Right ventricle myocardium superior (tissue), 1 donor: Measurements from ENCODE around the gene MTUS2. TPM values are rescaled to one million over a fixed set of nuclear protein-coding genes. Genes with fewer than 3 reads are reported as not detected.
A peak's percentile ranks its signal among the peaks of the same experiment; 100 is the strongest.
"Not testable (repeated sequence)": the region's sequence is repeated elsewhere in the genome, so short reads cannot be mapped to it uniquely, and the experiment has no call there.

Experiments
- ATAC-seq: fragments of 200-7000 bp; cut with Tn5 transposase; one replicate; pipeline ENCODE4 v1.9.1; 2020; ENCODE audit warnings: mild to moderate bottlenecking; ENCODE audit not compliant: poor library complexity
- DNase-seq: peaks from one replicate; pipeline ENCODE4 v3.0.0-alpha.2; 2020
- intact Hi-C: fragments of 100-400 bp; cut with DNase I; formaldehyde crosslinking; loops from one replicate; pipeline ENCODE4 v1.11.2; 2022
- total RNA-seq: library from RNA; stranded (reverse); fragmentation: NEBNext Ultra II Directional; extraction: Animal tissue kit (Norgen Biotek cat#: 25700); gene quantifications from one replicate; pipeline ENCODE4 v1.2.1, GENCODE V29; 2021
- donor health status: DM: no; HTN: yes; CAD: no; lungs with severe emphysema.

The MTUS2 gene
- total RNA-seq, 1 donor from 2014 or later = 118 TPM

DNA sequence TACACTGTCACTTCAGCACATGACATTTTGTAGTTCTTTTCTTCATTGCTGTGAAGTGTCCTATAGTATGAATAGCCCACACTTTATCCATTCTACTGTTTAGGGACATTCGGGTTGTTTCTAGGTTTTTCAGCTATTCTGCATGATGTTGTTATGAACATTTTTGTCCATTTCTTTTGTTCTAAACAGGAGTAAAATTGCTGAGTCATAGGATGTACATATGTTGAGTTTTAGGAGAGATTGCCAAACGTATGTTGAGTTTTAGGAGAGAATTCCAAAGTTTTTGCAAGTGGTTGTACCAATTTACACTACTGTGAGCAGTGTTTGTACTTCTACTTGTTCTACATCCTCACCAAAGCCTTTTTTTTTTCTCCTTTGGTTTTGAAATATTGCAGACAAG lies 115.0 kb downstream of the MTUS2 start:
- intact Hi-C loops = no loop called here
- no peak for ATAC-seq
- DNase-seq = no peak

- ATAC-seq = peak; percentile 10
Observed at GRCh38 chr13:28942906-28943305, 122.8 kb downstream of the MTUS2 start.

DNA sequence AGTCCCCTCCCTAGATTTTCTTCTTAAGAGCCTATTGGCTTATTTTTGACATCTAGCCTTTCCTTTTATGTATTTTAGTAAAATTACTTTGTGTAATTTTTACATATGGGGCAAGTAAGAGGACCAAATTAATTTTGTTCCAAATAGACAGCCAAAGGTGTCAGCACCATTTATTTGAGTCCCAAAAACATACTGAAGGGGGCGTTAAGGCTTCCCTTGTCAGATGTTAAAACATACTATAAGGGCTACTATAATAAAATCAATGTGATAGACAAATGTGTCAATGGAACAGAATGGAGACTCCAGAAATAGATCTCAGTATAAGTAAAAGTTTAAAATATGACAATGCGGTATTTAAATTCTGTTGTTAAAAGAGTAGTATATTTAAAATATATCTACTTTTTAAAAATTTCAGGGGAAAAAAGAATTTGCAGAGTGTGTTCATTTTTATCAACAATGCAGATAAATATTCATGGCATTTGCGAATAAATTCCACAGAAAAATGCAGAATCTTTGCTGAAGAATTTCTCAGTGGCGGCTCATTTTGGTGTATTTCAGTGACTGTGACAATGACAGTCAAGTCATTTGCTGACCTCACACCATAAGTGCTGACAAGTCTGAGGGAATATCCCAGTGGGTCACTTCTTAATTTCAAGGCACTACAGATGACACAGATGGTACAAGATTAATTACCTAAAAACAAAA lies 133.7 kb downstream of the MTUS2 start:
- ATAC-seq (no peak), DNase-seq (no peak)
- intact Hi-C loops = no loop called here

More at GRCh38 chr13:28942906-28943305, 122.8 kb downstream of the MTUS2 start:
- no peak for DNase-seq
- intact Hi-C loops = no loop called here

GRCh38 chr13:28954419-28954725 lies 134.2 kb downstream of the MTUS2 start:
- intact Hi-C loops = no loop called here
- ATAC-seq (no peak), DNase-seq (no peak)

GRCh38 chr13:28954810-28955209 lies 134.7 kb downstream of the MTUS2 start:
- DNase-seq (no peak), ATAC-seq (peak; percentile 58)
- intact Hi-C loops = no loop called here

GRCh38 chr13:28955264-28955966 lies 135.3 kb downstream of the MTUS2 start:
- DNase-seq = peak; percentile 52
- intact Hi-C loops = no loop called here
- ATAC-seq = peak; percentile 90

- no peak for DNase-seq
- intact Hi-C loops = no loop called here
Observed at GRCh38 chr13:28958018-28958417, 137.9 kb downstream of the MTUS2 start.

GRCh38 chr13:28958441-28958840 lies 138.3 kb downstream of the MTUS2 start:
- no peak for DNase-seq
- no peak for ATAC-seq
- intact Hi-C loops = no loop called here

More at GRCh38 chr13:28958018-28958417, 137.9 kb downstream of the MTUS2 start:
- no peak for ATAC-seq

DNA sequence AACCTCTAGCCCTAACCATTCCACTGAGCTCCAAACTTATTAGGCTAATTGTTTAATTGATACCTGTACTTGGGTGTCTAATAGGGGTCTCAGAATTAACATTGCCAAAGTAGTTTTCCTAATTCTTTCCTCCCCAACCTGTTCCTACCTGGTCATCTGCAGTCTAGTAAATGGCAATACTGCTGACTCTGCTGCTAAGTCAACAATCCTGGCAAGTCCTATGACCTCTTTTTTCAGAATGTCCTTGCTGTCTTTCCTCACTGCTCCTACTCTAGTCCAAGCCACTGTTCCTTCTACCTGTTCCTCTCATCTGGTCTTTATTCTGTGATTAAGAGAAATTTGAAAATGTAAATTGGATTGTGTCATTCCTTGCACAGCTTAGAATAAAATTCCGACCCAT lies 143.9 kb downstream of the MTUS2 start:
- intact Hi-C loops = no loop called here
- no peak for ATAC-seq
- DNase-seq = no peak

DNA sequence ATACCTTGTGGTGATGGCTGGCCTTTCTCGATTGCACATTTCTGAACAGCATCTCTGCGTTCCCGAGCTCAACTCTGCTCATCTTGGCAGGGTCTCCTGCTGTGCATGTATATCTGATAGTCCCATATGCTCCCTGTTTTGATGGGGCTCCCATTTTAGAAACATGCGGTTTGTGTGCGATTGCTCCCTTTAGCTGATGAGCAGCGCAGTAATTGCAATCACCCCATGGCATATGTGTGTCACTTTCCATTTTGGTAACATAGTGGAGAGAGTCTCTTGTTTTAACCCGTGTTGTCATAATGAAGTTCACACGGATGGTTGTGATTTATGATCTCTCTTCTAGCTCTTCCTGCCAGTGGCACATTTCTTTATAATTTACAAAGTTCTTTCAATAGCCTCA lies 144.7 kb downstream of the MTUS2 start:
- no peak for DNase-seq
- intact Hi-C loops = no loop called here
- peak; percentile 35 for ATAC-seq

GRCh38 chr13:28967029-28967915 lies 147.1 kb downstream of the MTUS2 start:
- ATAC-seq (no peak), DNase-seq (no peak)
- intact Hi-C loops = no loop called here

DNA sequence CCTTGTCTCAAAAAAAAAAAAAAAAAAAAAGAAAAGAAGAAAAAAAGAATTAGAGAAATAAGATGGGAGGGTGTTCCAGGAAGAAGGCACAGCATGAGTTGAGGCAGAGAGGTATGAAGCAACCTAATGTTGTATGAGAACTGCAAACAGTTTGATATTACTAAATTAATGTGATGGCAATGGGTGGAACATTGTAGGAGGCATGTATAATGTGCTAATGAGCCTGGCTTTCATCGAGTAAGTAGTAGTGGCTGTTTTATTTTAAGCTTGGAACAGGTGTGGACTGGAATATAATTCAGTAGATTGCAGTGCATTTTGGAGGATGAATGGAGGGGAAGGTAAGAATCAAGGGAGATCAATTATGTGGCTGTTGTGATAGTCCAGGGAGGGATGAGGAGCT lies 156.1 kb downstream of the MTUS2 start:
- ATAC-seq (no peak), DNase-seq (no peak)
- intact Hi-C loops = no loop called here

GRCh38 chr13:28976636-28977035 lies 156.5 kb downstream of the MTUS2 start:
- DNase-seq (no peak), ATAC-seq (no peak)
- intact Hi-C loops = no loop called here

DNA sequence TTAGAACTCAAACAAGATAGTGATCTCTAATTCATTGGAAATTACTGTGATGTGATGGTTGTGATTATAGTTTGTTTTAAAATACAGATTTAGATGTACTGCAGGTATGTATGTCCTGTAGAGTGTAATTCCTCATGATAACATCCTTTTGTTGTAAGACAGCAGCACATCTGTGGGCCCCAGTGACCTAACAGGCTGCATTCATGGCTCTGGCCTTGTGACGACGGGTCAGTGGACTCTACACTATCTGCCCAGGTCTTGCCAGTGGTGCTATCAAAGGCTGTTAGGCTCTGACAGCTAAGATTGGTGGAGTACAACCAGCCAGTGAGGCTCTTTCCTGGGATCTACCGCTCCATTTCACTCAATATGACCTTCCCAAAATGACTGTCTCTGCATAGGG lies 158.4 kb downstream of the MTUS2 start:
- intact Hi-C loops = no loop called here
- DNase-seq = no peak
- no peak for ATAC-seq

DNA sequence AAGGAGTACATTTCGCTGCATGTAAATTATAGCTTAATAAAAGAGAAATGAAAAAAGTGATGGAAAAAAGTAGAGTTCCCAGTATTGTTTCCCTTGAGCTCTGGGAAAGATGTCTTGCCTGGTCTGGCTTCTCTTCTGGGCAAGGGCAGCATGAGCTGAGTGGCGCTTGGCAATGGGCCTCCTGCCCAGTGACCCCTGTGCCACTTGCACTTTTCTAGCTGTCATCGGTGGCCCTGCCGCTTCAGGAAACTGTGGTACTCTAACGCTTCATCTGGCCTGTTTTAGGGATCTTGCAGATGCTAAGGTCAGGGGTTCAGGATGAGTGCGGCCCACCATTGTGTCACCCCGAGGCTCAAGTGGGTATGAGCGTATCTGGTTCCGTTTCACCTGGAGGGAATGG lies 161.4 kb downstream of the MTUS2 start:
- DNase-seq = peak; percentile 69
- intact Hi-C loops = no loop called here
- peak; percentile 89 for ATAC-seq

DNA sequence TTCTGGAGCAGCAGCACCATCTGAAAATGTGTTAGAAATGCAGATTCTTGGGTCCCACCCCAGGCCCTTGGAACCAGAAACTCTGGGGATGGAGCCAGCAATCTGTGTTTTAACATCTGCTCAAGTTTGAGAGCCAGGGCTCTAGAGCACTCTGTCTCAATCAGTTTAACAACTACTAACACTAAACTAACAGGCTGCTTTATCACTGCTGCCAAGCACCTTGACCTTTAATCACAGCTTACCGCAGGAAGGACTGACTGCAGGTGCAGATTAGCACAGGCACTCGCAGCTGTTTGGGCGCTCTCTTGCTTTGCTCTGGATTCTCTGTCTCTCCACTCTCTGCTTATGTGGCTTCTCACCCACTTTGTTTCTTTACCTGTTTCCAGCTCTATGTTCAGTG lies 163.5 kb downstream of the MTUS2 start:
- ATAC-seq (peak; percentile 8), DNase-seq (no peak)
- intact Hi-C loops = no loop called here

DNA sequence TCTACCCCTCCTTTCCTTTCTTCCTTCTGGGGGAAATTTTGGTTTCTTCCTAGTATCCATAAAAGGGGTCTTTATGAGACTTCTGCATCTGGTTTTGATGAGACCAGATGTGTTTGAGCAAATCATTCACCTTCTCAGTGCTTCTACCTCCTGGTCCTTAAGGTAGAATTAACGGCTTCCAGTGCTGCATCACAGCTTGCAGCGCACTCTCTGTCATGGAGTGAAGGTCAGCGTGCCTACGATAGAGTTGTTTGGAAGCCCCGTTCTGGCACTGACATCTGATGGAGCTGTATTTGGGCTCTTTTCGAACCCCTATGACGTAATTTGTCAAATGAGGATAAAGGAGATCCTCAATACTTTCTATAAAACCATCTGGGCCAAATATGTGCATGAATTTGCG lies 164.2 kb downstream of the MTUS2 start:
- intact Hi-C loops = no loop called here
- DNase-seq = no peak
- no peak for ATAC-seq

DNA sequence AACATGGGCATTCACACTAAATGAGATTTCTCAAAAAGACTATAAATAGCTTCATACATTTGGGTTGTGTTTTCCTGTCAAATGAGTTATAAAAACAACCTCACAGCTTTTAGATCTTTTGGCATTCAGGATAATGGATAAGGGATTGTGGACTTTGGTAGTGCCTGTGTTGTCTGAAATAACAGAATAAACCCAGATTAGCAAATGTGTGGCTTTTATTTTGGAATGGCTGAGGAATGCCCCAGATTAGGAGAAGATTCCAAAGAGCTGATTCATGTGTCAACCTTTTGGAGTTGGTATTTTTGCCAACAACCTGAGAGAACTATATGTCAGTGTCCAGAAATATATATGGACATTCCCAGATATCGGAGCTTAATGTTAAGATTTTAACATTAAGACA lies 164.7 kb downstream of the MTUS2 start:
- intact Hi-C loops = no loop called here
- ATAC-seq = no peak
- no peak for DNase-seq

DNA sequence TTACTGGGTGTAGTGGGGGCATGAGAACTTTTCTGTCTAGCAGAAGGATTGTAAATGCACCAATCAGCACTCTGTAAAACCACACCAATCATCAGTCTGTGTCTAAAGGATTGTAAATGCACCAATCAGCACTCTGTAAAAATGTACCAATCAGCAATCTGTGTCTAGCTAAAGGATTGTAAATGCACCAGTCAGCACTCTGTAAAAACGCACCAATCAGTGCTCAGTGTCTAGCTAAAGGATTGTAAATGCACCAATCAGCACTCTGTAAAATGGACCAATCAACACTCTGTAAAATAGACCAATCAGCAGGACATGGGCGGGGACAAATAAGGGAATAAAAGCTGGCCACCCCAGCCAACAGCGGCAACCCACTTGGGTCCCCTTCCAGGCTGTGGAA lies 170.2 kb downstream of the MTUS2 start:
- ATAC-seq, DNase-seq, intact Hi-C loops: not testable (repeated sequence)

DNA sequence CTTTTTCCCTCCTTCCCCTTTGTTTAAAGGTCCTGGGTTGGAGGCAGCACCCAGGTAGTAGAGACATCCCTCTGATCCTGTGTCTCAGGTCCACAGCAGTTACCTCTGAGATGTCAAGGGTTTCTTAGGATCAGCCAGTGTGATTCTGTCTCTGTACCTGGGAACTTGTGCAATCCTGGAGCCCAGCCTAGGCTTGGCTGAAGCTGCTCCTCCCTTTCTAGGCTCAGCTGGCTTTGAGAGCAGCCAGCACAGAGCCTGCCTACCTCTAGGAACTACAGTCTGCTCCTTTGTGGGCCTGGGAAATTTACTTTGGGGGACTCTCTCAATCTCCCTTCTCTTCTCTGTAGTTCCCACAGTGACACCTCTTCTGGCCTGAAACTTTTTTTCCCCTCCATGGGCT lies 171.6 kb downstream of the MTUS2 start:
- DNase-seq (peak; percentile 49), ATAC-seq (peak; percentile 85)

More for the DNA sequence above, 171.6 kb downstream of the MTUS2 start:
- intact Hi-C loops = no loop called here
